HG02610 (cell line): ENCODE results near the gene RNF180.

Experiments
- ATAC-seq: cut with Tn5 transposase; IDR thresholded peaks from one replicate; pipeline ENCODE4 v1.9.1; 2021; ENCODE audit warnings: mild to moderate bottlenecking, moderate library complexity; ENCODE audit not compliant: unreplicated experiment

The RNF180 gene

GRCh38 chr5:64165500-64166200, at the start of gene RNF180:
RNF180 (plus strand) TSS chr5:64165843; CDS start chr5:64200808, 34,965 bp downstream.
- ATAC-seq: peak; percentile 51

DNA sequence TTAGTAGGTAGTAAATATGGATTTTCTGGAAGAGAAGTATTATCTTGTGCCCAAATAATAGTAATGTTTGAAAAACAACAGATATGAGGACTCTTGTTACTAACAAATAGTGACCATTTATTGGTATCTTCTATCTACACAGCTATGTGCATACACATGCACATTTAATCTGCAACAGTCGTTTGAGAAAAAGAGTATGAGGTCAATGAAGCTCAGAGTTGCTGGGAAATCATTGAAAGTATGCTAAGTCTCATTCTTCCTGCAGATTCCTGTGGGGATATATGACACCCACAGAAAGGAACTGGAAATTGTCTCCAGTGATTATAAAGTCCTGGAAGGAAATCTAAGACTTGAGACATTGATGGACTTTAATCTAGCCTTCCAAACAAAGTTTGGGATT, 40.1 kb upstream of the RNF180 start:
- ATAC-seq: no peak

GRCh38 chr5:64126202-64126741, 39.4 kb upstream of the RNF180 start:
- ATAC-seq: no peak

DNA sequence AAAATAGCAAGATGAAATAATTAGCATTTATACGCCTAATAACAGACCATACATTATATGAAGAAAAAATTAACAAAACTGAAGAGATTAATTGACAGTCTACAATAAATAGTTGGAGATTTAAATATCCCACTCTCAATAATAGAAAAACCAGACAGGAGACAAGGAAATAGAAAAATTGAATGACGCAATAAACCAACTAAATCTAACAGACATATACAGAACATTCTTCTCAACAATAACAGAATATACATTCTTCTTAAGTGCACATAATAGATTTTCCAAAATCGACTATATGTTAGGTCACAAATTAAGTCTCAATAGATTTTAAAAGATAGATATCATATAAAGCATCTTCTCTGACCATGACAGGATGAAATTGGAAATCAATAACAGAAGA, 25.6 kb upstream of the RNF180 start:
- ATAC-seq: no peak

GRCh38 chr5:64144425-64145215, 21.0 kb upstream of the RNF180 start:
- ATAC-seq: no peak

- ATAC-seq: no peak
Observed at GRCh38 chr5:64145216-64145895, 20.3 kb upstream of the RNF180 start.

DNA sequence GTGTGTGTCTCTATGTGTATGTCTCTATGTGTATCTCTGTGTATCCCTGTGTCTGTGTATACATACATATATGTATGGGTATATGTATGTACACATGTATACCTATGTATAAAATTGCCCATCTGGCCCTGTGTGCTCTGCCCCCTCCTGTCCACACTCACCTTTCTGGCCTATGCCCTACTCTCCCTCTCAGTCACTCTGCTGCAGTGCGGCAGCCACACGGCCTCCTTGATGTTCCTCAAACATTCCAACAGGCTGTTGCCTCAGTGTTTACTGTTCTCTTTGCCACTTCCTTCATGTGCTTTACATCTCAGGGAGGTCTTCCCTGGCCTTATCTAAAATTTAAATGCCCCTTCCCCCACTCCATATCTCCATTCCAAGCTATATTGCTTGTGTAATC, 18.3 kb upstream of the RNF180 start:
- no peak for ATAC-seq

DNA sequence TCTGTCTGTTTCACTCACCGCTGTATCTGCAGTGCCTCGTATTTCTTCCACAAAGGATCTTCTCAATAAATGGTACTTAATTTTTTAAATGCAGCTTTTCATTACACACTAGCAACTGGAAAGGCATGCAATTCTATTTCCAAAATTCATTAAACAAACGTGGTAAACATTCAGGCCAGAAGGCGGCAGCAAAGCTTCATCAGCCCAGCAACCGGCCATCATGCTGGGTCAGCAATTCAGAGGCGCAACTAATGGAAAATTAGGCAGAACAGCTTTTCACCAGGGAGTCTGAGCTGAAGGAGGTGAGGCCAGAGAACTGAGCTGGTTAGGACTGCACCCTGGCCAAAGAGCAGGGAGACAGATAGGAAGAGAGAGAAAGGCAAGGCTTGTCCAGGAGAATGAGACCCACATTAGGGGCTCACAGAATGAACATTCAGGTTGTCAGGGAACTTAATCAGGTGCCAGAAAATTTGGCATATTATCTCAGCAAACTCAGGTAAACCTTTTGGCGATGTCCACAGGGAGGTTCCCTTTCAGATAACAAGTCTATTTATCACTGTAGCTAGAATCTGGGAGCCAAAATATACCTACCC, 17.7 kb upstream of the RNF180 start:
- ATAC-seq: peak; percentile 56

- ATAC-seq: no peak
Observed at GRCh38 chr5:64149268-64149667, 16.4 kb upstream of the RNF180 start.

GRCh38 chr5:64149857-64150521, 15.7 kb upstream of the RNF180 start:
- ATAC-seq: no peak

GRCh38 chr5:64156261-64156660, 9.4 kb upstream of the RNF180 start:
- no peak for ATAC-seq

DNA sequence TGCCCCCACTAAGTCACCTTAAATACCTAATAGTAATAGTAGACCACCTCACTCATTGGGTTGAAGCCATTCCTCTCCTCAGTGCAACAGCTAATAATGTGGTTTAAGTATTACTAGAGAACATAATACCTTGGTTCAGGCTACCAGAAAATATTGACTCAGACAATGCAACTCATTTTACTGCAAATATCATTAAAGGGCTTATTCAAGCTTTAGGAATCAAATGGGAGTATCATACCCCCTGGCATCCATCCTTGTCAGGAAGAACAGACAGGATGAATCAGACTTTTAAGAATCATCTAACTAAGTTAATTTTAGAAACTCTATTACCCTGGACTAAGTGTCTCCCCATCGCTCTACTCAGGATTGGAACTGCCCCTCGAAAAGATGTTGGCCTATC, 6.8 kb upstream of the RNF180 start:
- ATAC-seq: no peak

DNA sequence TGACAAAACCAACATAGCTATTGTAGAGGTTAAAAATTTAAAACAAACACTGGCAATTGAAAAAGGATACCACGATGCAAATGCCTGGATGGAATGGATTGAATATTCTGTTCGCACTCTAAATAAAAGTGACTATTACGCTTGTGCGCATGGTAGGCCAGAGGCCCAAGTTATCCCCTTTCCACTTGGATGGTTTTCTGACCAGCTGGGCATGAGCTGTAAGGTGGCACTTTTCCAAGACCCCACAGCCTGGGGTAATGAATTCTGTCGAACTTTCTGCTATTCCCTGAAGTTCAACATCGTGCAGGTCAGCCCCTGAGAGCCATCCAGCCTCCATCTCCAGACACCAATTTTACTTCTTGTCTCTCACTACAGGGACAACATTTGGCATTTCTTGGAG, 5.4 kb upstream of the RNF180 start:
- ATAC-seq: no peak

DNA sequence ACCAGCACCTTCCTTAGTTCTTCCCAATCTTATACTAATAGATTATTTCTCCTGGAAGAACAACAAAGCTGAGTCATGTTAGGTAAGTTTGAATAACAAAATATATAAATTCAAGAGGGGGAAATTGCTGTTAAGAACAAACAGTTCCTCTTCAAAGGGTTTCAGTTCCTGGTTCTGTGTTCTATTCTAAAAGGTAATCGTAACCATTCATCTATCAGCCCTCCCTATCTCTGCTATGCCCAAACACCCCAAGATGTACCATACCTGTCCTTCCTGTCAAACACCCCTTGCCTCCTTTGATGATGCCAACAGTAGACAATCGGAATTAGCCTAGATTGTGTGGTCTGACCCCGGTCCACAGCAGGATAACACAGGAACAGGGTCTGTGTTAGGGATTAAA, 4.2 kb upstream of the RNF180 start:
- ATAC-seq: peak; percentile 39

GRCh38 chr5:64163135-64163534, 2.5 kb upstream of the RNF180 start:
- ATAC-seq: no peak

DNA sequence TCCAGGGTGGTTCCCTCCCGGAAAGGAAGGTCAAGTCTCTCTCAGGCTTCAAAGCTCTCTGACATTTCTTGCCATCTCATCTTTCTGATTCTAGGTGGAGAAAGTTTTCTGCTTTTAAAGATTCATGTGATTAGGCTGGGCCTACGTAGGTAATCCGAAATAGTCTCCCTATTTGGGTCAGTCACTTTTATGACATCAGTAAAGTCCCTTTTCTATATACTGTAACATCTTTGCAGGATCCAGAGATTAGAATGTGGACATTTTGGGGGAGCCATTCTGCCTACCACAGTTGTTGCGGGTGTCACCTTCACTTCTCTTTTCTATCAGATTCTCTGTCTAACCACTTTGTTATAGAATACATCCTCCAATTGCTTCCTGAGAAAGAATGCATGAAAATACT, 1.9 kb upstream of the RNF180 start:
- ATAC-seq: no peak

DNA sequence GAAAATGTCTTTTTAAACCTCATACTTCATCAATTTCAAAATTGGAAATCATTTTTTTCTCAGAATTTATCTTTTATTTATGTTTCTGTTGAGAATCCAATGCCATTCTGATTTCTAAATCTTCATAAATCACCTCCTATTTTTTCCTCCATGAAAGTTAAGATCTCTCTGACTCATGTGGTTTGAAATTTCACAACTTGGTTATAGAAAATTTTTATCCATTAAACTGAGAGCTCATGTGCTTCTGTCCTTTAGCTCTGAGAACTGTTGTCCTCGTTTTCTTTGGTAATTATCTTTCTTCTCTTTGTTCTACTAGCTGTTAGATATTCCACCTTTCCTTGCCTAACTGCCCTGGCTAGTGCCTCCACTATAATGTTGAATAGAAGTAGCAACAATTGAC, 1.5 kb upstream of the RNF180 start:
- no peak for ATAC-seq

- ATAC-seq: peak; percentile 6
Observed at GRCh38 chr5:64165160-64165499, 513 bp upstream of the RNF180 start.

GRCh38 chr5:64166201-64166959, 737 bp downstream of the RNF180 start:
- no peak for ATAC-seq

- ATAC-seq: no peak
Observed at GRCh38 chr5:64176301-64176700, 10.7 kb downstream of the RNF180 start.
